ENCODE results near the gene CAPN11.

CAPN11 gene

GRCh38 chr6:44217332-44218143, 58.9 kb downstream of the CAPN11 start:
- FAIRE-seq = no peak

GRCh38 chr6:44219053-44219814, 60.6 kb downstream of the CAPN11 start:
- no peak for FAIRE-seq

GRCh38 chr6:44219815-44220784, 61.5 kb downstream of the CAPN11 start:
- FAIRE-seq = no peak

- FAIRE-seq = no peak
Observed at GRCh38 chr6:44220913-44221290, 62.3 kb downstream of the CAPN11 start.

- no peak for FAIRE-seq
Observed at GRCh38 chr6:44221291-44221960, 62.8 kb downstream of the CAPN11 start.

- FAIRE-seq = no peak
Observed at GRCh38 chr6:44221961-44222335, 63.3 kb downstream of the CAPN11 start.

GRCh38 chr6:44222486-44223318, 64.1 kb downstream of the CAPN11 start:
- FAIRE-seq = no peak

- no peak for FAIRE-seq
Observed at GRCh38 chr6:44223319-44224028, 64.9 kb downstream of the CAPN11 start, which contains the start of gene SLC29A1. Gene SLC29A1 (plus strand): TSS chr6:44223595. CDS start chr6:44227314, 3,719 bp downstream.

GRCh38 chr6:44224029-44224964, 65.7 kb downstream of the CAPN11 start:
- no peak for FAIRE-seq

- no peak for FAIRE-seq
Observed at GRCh38 chr6:44224965-44225305, 66.3 kb downstream of the CAPN11 start.

- FAIRE-seq = no peak
Observed at GRCh38 chr6:44225579-44226325, 67.1 kb downstream of the CAPN11 start.

GRCh38 chr6:44226368-44227147, 67.9 kb downstream of the CAPN11 start:
- no peak for FAIRE-seq

GRCh38 chr6:44227148-44227793, 68.7 kb downstream of the CAPN11 start:
- no peak for FAIRE-seq

GRCh38 chr6:44228031-44228430, 69.4 kb downstream of the CAPN11 start:
- FAIRE-seq = no peak

GRCh38 chr6:44228433-44228832, 69.8 kb downstream of the CAPN11 start:
- FAIRE-seq = no peak

- FAIRE-seq = no peak
Observed at GRCh38 chr6:44228836-44229235, 70.2 kb downstream of the CAPN11 start.

GRCh38 chr6:44229376-44230033, 70.9 kb downstream of the CAPN11 start:
- no peak for FAIRE-seq

Measured in TTC549 (cell line).